Measurements from ENCODE around the gene ARHGEF7.

- TF ChIP-seq EZH2 (IDR thresholded peaks at IDR 0.05; ENCODE audit: insufficient read depth, low read length) (no peak), CTCF (IDR thresholded peaks at IDR 0.05; ENCODE audit: insufficient read depth, low read depth, low read length) (no peak)
Observed at GRCh38 chr13:111304603-111305289, 189.6 kb downstream of the ARHGEF7 start.
